ENCODE measurements around the gene RASSF4.

RASSF4 gene

DNA sequence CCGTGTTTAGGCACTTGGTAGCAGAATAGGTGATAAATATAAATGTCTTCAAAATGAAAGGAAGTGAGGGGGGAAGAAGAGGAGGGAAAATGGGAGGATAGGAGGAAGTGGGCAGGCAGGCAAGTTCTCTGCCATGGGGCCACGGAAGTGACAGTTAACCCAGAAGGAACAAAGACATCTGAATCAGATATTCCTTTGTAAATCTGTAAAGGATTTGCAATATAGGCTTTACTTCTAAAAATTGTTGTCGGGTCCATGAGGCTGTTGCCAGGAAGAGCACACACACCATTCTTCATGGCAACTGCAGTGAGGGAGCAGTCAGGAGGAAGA is 23.7 kb upstream of the RASSF4 start:
- no peak overlapping the region for H3K4me3 ChIP-seq (ENCODE audit: low read length)
- WGBS (ENCODE audit: insufficient coverage, insufficient read length), result no CpG with 5 or more reads among the region's 3 CpGs

DNA sequence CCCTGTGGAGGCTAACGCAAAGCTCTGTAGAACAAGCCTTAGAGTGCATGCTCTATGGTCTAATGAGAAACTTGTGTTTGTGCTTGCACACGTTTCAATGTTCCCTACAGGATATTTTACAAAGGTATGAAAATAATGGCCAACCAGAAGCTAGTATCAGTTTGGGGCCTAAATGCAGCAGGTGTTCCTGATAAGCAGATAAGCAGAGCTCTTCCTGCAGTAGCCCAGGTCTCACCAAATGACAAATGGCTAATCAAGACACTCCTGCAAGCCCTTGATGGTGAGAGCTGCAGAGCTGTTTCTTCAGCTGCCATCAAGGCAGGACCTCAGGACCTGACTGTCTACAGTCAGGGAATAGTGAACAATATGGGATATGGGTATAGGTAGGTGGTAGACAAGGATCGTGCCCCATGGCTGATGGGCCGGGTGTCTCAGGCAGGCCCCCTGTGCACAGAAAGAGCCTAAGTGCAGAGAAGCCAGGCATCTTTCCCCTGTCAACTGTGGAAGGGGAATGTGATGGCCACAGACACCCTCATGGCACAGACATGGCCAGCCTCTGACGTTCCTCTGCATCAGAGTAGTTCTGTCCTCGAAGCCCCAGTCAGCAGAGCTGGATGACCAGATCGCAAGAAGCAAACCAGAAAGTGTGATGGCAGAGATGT is 23.2 kb upstream of the RASSF4 start:
- WGBS (ENCODE audit: insufficient coverage, insufficient read length), result no CpG with 5 or more reads among the region's 7 CpGs
- H3K27ac ChIP-seq (ENCODE audit: low read length), result no peak overlapping the region

More for the DNA sequence above, 23.7 kb upstream of the RASSF4 start:
- peaks cover 6% of the 10 kb centered on the region for H3K4me1 ChIP-seq (ENCODE audit: control insufficient read depth, insufficient read depth, low read length)
- no peak overlapping the region for H3K27ac ChIP-seq (ENCODE audit: low read length)
- no peaks in the 10 kb centered on the region for H3K36me3 ChIP-seq (ENCODE audit: control insufficient read depth, insufficient read depth, low read length)
- no peaks in the 10 kb centered on the region for H3K9me3 ChIP-seq (ENCODE audit: control insufficient read depth, insufficient read depth, low read length)
- no peaks in the 10 kb centered on the region for H3K27me3 ChIP-seq (ENCODE audit: control insufficient read depth, insufficient read depth, low read length)
- DNase-seq (ENCODE audit: low read depth, low spot score), result no peak

DNA sequence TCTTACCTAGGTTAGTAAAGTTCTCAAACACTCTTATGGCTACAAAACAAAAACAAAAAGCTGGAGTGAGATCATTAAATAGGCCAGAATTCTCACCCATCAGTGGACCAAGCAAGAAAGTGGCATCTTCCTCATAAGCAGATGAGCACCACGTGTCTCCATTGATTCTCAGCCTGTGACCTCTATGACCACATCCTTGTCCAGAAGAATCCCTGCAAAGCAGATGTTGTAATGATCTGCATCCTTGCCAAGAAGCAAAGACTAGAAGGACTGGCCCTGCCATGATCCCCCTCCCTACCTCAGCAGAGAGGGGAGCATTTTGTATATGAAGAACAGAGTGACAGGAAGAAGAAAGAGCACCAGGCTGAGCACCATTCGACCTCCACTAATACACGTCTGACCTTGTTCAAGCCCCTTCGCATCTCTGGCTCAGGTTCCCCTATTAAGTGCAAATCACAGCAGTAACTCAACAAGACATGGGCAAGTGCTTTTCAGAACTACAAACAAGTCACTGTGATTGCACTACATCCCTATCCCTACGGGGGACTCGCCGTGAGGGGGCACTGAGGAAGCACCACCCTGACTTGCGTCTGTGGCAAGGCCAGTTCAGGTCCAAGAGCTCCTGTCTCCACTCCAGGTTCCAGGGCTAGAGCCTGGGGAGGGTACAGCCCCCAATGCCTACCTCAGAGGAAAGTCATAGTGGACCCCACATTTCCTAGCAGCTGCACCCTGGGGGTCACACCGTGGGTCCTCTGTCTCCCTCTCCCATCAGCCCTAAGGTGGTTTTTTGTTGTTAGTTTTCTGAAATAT is 22.2 kb upstream of the RASSF4 start:
- no peaks in the 10 kb centered on the region for H3K9me3 ChIP-seq (ENCODE audit: control insufficient read depth, insufficient read depth, low read length)
- no peaks in the 10 kb centered on the region for H3K27me3 ChIP-seq (ENCODE audit: control insufficient read depth, insufficient read depth, low read length)
- H3K36me3 ChIP-seq (ENCODE audit: control insufficient read depth, insufficient read depth, low read length), result no peaks in the 10 kb centered on the region
- H3K4me1 ChIP-seq (ENCODE audit: control insufficient read depth, insufficient read depth, low read length), result peaks cover 6% of the 10 kb centered on the region
- no peak overlapping the region for H3K27ac ChIP-seq (ENCODE audit: low read length)
- WGBS (ENCODE audit: insufficient coverage, insufficient read length), result no CpG with 5 or more reads among the region's 9 CpGs
- no peak overlapping the region for H3K4me3 ChIP-seq (ENCODE audit: low read length)
- no peak for DNase-seq (ENCODE audit: low read depth, low spot score)

More for the DNA sequence above, 23.2 kb upstream of the RASSF4 start:
- H3K4me3 ChIP-seq (ENCODE audit: low read length), result no peak overlapping the region
- DNase-seq (ENCODE audit: low read depth, low spot score), result no peak
- H3K9me3 ChIP-seq (ENCODE audit: control insufficient read depth, insufficient read depth, low read length), result no peaks in the 10 kb centered on the region
- H3K4me1 ChIP-seq (ENCODE audit: control insufficient read depth, insufficient read depth, low read length), result peaks cover 6% of the 10 kb centered on the region
- H3K36me3 ChIP-seq (ENCODE audit: control insufficient read depth, insufficient read depth, low read length), result no peaks in the 10 kb centered on the region
- H3K27me3 ChIP-seq (ENCODE audit: control insufficient read depth, insufficient read depth, low read length), result no peaks in the 10 kb centered on the region

DNA sequence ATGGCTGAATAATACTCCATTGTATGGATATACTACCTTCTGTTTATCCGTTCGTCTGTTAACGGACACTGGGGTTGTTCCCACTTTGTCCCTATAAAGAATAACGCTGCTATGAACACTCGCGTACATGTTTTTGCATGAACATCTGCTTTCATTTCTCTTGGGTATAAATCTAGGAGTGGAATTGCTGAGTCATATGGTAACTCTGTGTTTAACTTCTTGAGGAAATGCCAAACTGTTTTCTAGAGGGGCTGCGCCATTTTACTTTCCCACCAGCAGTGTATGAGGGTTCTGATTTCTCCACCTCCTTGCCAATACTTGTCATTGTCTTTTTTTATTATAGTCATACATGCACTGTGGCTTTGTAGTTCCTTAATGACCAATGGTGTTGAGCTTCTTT is 20.6 kb upstream of the RASSF4 start:
- Histone ChIP-seq H3K27ac (ENCODE audit: low read length) (no peak overlapping the region), H3K36me3 (ENCODE audit: control insufficient read depth, insufficient read depth, low read length) (no peaks in the 10 kb centered on the region), H3K9me3 (ENCODE audit: control insufficient read depth, insufficient read depth, low read length) (no peaks in the 10 kb centered on the region), H3K27me3 (ENCODE audit: control insufficient read depth, insufficient read depth, low read length) (no peaks in the 10 kb centered on the region), H3K4me1 (ENCODE audit: control insufficient read depth, insufficient read depth, low read length) (no peaks in the 10 kb centered on the region; the same call in 1 of the 2 replicates), H3K4me3 (ENCODE audit: low read length) (no peak overlapping the region)
- no CpG with 5 or more reads among the region's 7 CpGs for WGBS (ENCODE audit: insufficient coverage, insufficient read length)
- no peak for DNase-seq (ENCODE audit: low read depth, low spot score)

DNA sequence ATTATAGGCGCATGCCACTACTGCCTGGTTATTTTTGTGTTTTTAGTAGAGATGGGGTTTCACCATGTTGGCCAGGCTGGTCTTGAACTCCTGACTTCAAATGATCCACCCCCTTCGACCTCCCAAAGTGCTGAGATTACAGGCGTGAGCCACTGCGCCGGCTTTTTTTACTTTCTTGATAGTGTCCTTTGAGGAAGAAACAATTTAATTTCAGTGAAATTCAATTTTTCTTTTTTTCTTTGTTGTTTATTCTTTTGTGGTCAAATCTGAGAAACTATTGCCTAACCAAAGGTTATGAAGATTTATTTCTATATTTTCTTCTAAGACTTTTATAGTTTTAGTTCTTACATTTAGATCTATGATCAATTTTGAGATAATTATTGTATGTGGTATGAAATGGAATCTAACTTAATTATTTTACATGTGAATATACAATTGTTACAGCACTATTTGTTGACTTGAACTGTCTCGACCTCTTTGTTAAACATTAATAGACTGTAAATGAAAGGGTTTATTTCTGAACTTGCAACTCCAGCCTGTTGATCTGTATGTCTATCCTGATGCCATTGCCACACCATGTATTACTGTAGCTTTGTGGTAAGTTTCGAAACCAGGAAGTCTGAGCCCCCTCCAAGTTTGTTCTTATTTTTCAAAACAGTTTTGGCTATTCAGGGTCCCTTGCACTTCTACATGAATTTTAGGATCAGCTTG is 19.8 kb upstream of the RASSF4 start:
- no peaks in the 10 kb centered on the region; the same call in 1 of the 2 replicates for H3K4me1 ChIP-seq (ENCODE audit: control insufficient read depth, insufficient read depth, low read length)
- no peak overlapping the region for H3K4me3 ChIP-seq (ENCODE audit: low read length)
- H3K27ac ChIP-seq (ENCODE audit: low read length), result no peak overlapping the region
- H3K9me3 ChIP-seq (ENCODE audit: control insufficient read depth, insufficient read depth, low read length), result no peaks in the 10 kb centered on the region
- no peaks in the 10 kb centered on the region for H3K27me3 ChIP-seq (ENCODE audit: control insufficient read depth, insufficient read depth, low read length)
- H3K36me3 ChIP-seq (ENCODE audit: control insufficient read depth, insufficient read depth, low read length), result no peaks in the 10 kb centered on the region
- no CpG with 5 or more reads among the region's 7 CpGs for WGBS (ENCODE audit: insufficient coverage, insufficient read length)
- no peak for DNase-seq (ENCODE audit: low read depth, low spot score)

DNA sequence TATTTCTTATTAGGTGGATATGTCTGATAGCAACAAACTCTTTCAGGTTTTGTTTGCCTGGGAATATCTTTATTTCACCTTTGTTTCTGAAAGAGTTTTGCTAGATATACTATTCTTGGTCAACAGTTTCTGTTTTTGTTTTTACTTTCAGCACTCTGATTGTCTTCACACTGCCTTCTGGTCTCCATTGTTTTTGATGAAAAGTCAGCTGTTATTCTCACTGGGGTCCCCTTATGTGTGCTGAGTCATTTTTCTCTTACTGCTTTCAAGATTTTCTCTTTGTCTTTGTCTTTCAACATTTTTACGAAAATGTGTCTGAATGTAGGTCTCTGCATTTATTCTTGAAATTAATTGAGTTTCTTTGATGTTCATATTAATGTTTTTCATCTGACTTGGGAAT is 15.2 kb upstream of the RASSF4 start:
- Histone ChIP-seq H3K4me3 (ENCODE audit: low read length) (no peak overlapping the region), H3K27me3 (ENCODE audit: control insufficient read depth, insufficient read depth, low read length) (no peaks in the 10 kb centered on the region), H3K9me3 (ENCODE audit: control insufficient read depth, insufficient read depth, low read length) (no peaks in the 10 kb centered on the region), H3K36me3 (ENCODE audit: control insufficient read depth, insufficient read depth, low read length) (no peaks in the 10 kb centered on the region), H3K4me1 (ENCODE audit: control insufficient read depth, insufficient read depth, low read length) (no peaks in the 10 kb centered on the region), H3K27ac (ENCODE audit: low read length) (no peak overlapping the region)
- WGBS (ENCODE audit: insufficient coverage, insufficient read length), result no CpG with 5 or more reads among the region's 1 CpG
- DNase-seq (ENCODE audit: low read depth, low spot score), result no peak

DNA sequence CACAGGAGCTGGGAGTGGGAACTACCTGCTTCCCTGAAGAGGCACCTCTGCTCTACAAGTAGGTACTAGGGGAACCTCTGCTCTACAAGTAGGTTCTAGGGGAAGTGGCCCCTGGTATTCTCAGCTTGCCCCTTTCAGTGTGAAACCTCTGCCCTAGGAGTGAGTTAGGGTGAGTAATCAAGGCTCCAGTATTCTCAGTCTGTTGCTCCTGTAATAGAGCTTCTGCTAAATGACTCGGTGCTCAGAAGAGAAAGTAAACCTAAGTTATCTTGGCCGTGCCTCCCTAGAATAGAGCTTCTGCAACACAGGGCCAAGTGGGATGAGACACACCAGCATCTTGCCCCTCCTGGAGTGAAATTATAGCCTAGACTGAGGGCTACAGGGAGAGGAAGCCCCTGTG is 13.4 kb upstream of the RASSF4 start:
- WGBS (ENCODE audit: insufficient coverage, insufficient read length), result no CpG with 5 or more reads among the region's 2 CpGs
- no peak overlapping the region for H3K4me3 ChIP-seq (ENCODE audit: low read length)
- H3K4me1 ChIP-seq (ENCODE audit: control insufficient read depth, insufficient read depth, low read length), result no peaks in the 10 kb centered on the region; the same call in 1 of the 2 replicates
- no peaks in the 10 kb centered on the region for H3K27me3 ChIP-seq (ENCODE audit: control insufficient read depth, insufficient read depth, low read length)
- H3K9me3 ChIP-seq (ENCODE audit: control insufficient read depth, insufficient read depth, low read length), result no peaks in the 10 kb centered on the region
- no peak overlapping the region for H3K27ac ChIP-seq (ENCODE audit: low read length)
- no peak for DNase-seq (ENCODE audit: low read depth, low spot score)
- H3K36me3 ChIP-seq (ENCODE audit: control insufficient read depth, insufficient read depth, low read length), result no peaks in the 10 kb centered on the region

DNA sequence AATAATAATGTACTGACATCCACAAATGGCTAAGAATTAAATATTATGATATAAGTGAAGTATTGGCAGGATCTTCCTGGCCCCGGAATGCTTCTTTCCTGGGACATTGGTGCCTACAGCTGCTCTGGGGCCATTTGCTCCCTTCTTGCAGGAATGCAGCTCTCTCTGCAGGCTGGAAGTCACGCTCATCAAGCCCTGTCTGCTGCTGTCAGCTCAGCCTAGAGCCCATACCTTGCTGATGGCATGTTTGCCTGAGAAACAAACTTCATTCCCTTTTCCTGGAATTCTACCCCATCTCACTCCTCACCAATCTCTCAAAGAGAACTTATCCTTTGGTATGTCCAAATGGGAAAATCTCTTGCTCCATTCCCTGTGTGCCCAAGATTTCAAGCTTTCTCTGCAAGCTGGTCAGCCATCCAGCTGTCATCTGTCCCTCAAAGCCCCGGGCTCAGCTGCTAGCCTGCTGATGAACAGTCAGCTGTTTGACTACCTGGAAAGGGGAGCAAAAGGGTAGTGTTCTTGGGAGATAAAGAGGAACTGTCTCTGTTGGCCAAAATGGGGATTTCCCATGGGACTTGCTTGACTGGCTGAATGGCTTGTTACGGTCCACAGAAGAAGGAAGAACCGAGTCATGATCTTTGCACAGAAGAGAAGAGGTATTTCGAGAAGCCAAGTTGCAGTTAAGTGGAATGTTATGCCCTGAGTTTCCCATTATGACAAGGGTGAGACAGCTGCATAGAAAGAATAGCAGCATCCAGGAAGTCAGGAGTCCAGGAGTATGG is 12.0 kb upstream of the RASSF4 start:
- H3K27ac ChIP-seq (ENCODE audit: low read length), result no peak overlapping the region
- peaks cover under 1% of the 10 kb centered on the region for H3K4me1 ChIP-seq (ENCODE audit: control insufficient read depth, insufficient read depth, low read length)
- H3K36me3 ChIP-seq (ENCODE audit: control insufficient read depth, insufficient read depth, low read length), result no peaks in the 10 kb centered on the region
- DNase-seq (ENCODE audit: low read depth, low spot score), result no peak
- H3K9me3 ChIP-seq (ENCODE audit: control insufficient read depth, insufficient read depth, low read length), result no peaks in the 10 kb centered on the region
- H3K4me3 ChIP-seq (ENCODE audit: low read length), result no peak overlapping the region
- WGBS (ENCODE audit: insufficient coverage, insufficient read length), result no CpG with 5 or more reads among the region's 6 CpGs
- no peaks in the 10 kb centered on the region for H3K27me3 ChIP-seq (ENCODE audit: control insufficient read depth, insufficient read depth, low read length)

DNA sequence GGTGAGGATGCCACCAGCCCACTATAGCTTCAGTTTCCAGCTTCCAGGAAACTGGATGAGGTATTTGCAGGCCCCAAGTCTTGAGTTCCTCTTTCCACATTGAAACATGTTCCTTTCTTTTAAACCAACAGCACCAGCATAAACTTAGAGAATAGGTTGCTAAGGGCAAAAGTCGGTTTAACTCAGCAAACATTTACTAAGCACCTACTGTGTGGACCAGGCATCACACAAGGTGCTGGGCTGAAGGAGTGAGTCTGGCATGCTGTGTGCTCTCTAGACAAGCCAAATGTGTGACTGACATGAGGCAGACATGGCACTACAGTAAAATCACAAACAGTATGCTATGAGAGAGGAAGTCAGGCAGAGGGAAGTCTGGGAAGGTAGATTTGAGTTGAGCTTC is 11.0 kb upstream of the RASSF4 start:
- H3K9me3 ChIP-seq (ENCODE audit: control insufficient read depth, insufficient read depth, low read length), result no peaks in the 10 kb centered on the region
- no peak for DNase-seq (ENCODE audit: low read depth, low spot score)
- no peaks in the 10 kb centered on the region for H3K36me3 ChIP-seq (ENCODE audit: control insufficient read depth, insufficient read depth, low read length)
- H3K4me3 ChIP-seq (ENCODE audit: low read length), result no peak overlapping the region
- no peaks in the 10 kb centered on the region for H3K27me3 ChIP-seq (ENCODE audit: control insufficient read depth, insufficient read depth, low read length)
- peaks cover 3% of the 10 kb centered on the region for H3K4me1 ChIP-seq (ENCODE audit: control insufficient read depth, insufficient read depth, low read length)
- no CpG with 5 or more reads among the region's 1 CpG for WGBS (ENCODE audit: insufficient coverage, insufficient read length)
- no peak overlapping the region for H3K27ac ChIP-seq (ENCODE audit: low read length)
